Measurements from ENCODE around the gene C20orf144.

C20orf144 gene

GRCh38 chr20:33649201-33649681 is 12.9 kb upstream of the C20orf144 start:
- DNase-seq (ENCODE audit: low read depth in 1 of 2, low spot score in 1 of 2), result no peak

GRCh38 chr20:33650111-33650752 is 11.9 kb upstream of the C20orf144 start:
- no peak for DNase-seq (ENCODE audit: low read depth in 1 of 2, low spot score in 1 of 2)

GRCh38 chr20:33650753-33651561 is 11.2 kb upstream of the C20orf144 start:
- DNase-seq (ENCODE audit: low read depth in 1 of 2, low spot score in 1 of 2), result no peak

GRCh38 chr20:33651562-33652048 is 10.5 kb upstream of the C20orf144 start:
- no peak for DNase-seq (ENCODE audit: low read depth in 1 of 2, low spot score in 1 of 2)

GRCh38 chr20:33653218-33653899 is 8.8 kb upstream of the C20orf144 start:
- DNase-seq (ENCODE audit: low read depth in 1 of 2, low spot score in 1 of 2), result no peak

- no peak for DNase-seq (ENCODE audit: low read depth in 1 of 2, low spot score in 1 of 2)
These were observed 8.1 kb upstream of the C20orf144 start for GRCh38 chr20:33653900-33654596.

- DNase-seq (ENCODE audit: low read depth in 1 of 2, low spot score in 1 of 2), result no peak
These were observed 7.4 kb upstream of the C20orf144 start for GRCh38 chr20:33654680-33655161.

- DNase-seq (ENCODE audit: low read depth in 1 of 2, low spot score in 1 of 2), result no peak
These were observed 7.0 kb upstream of the C20orf144 start for GRCh38 chr20:33655164-33655563.

GRCh38 chr20:33656010-33656782 is 5.9 kb upstream of the C20orf144 start:
- DNase-seq (ENCODE audit: low read depth in 1 of 2, low spot score in 1 of 2), result no peak

GRCh38 chr20:33656783-33657703 is 5.1 kb upstream of the C20orf144 start:
- no peak for DNase-seq (ENCODE audit: low read depth in 1 of 2, low spot score in 1 of 2)

GRCh38 chr20:33657704-33658095 is 4.4 kb upstream of the C20orf144 start:
- DNase-seq (ENCODE audit: low read depth in 1 of 2, low spot score in 1 of 2), result no peak

- DNase-seq (ENCODE audit: low read depth in 1 of 2, low spot score in 1 of 2), result no peak
These were observed 3.6 kb upstream of the C20orf144 start for GRCh38 chr20:33658510-33658909.

- no peak for DNase-seq (ENCODE audit: low read depth in 1 of 2, low spot score in 1 of 2)
These were observed 3.2 kb upstream of the C20orf144 start for GRCh38 chr20:33658929-33659328.

GRCh38 chr20:33659341-33660034 is 2.6 kb upstream of the C20orf144 start:
- DNase-seq (ENCODE audit: low read depth in 1 of 2, low spot score in 1 of 2), result no peak

GRCh38 chr20:33660035-33660684 is 2.0 kb upstream of the C20orf144 start:
- no peak for DNase-seq (ENCODE audit: low read depth in 1 of 2, low spot score in 1 of 2)

- no peak for DNase-seq (ENCODE audit: low read depth in 1 of 2, low spot score in 1 of 2)
These were observed 1.5 kb upstream of the C20orf144 start for GRCh38 chr20:33660685-33661058.

- DNase-seq (ENCODE audit: low read depth in 1 of 2, low spot score in 1 of 2), result peak; percentile 64 to 74
These were observed 1.3 kb downstream of the C20orf144 start for GRCh38 chr20:33663161-33664084.

Data from activated CD4-positive, alpha-beta T cell treated with anti-CD3 and anti-CD28 coated beads, Interleukin-2, amount 50 U/mL, for 24 hours (primary cell).